HG03196 (cell line): ENCODE data around the gene RHEB.

Experiments
- ATAC-seq: cut with Tn5 transposase; IDR thresholded peaks from one replicate; pipeline ENCODE4 v1.9.1; 2021; ENCODE audit not compliant: unreplicated experiment

RHEB gene

DNA sequence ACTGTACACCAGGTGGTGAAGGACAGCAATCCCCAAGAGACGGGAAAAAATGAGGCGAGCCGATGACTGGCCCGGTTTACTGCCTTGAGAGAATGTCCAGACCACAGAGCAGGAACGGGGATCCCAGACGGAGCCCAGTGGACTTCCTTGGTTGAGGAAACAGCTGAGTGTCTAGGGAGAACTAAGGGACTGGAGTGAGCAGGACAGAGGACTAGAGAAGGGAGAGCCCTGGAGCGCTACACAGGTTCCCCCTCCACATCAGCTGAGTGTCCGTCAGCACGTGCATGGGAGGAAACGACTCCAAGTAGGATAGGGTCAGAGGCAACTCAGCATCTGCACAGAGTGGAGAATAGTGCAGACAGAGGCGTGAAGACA is 102.8 kb downstream of the RHEB start:
- ATAC-seq: no peak

DNA sequence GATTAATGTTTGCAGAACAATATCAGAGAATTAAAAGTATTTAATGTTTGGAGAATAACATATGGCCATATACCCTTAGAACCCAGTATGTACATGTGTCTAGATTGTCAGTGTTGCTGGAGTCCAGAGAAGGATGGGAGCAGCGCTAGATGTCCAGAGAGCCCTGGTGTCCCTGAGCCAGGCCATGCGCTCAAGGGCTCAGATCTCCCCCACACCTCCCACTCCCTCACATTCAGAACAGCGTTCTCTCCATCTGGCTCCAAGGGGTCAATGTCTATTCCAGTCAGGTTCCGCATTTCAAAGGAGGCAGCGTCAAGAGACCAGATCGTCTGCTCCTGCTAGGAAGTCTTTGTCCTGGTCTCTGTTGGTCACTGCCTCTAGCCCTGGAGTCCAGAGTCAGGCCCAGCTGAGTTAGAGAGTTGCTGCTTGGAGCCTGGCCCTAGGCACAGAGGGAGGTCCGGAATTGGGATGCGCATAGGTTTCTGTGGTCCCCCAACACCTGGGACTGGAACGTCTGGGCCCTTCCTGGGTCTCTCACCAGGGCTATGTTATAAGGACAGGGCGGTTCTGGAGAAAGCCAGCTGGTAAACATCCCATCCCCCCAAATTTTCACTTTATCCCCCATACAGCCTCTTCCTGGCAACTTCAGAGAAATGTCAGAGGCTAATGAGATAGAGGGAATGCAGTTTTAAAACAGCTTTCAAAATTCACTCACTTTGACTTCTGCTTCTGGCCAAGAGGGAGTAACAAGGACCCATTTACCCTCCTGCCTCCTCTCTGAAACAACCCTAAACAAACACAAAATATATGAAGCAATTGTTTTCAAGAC is 103.4 kb downstream of the RHEB start:
- no peak for ATAC-seq
